BJ (cell line): ENCODE results near the gene VASN. TPM values are rescaled to one million over a fixed set of nuclear protein-coding genes. Genes with fewer than 3 reads are reported as not detected.

Source experiments
- CTCF ChIA-PET: fragments of 350-600 bp; formaldehyde crosslinking; extraction: SDS; loops from one replicate; lab custom pipeline; 2021; ENCODE audit warnings: antibody characterized with exemption, inconsistent platforms; lab: Yijun Ruan, JAX
- POLR2A ChIA-PET: fragments of 300-600 bp; sonication (Branson Sonifier 250); formaldehyde crosslinking; extraction: SDS; loops from one replicate; lab custom pipeline; 2021; ENCODE audit warnings: antibody characterized with exemption; lab: Charles Lee
- DNase-seq: peaks from one replicate; pipeline ENCODE4 v3.0.0-alpha.2; 2011; ENCODE audit warnings: low read depth
- H3K27me3 ChIP-seq: 2 replicates; pipeline ENCODE4 v1.6.0; 2011; ENCODE audit warnings: low read length; ENCODE audit not compliant: control insufficient read depth, insufficient read depth
- H3K36me3 ChIP-seq: 2 replicates; pipeline ENCODE4 v1.5.1; 2011; ENCODE audit warnings: low read length; ENCODE audit not compliant: control insufficient read depth, insufficient read depth
- H3K4me3 ChIP-seq: 2 replicates; pipeline ENCODE4 v1.5.1; 2011; ENCODE audit warnings: low read depth, mild to moderate bottlenecking, control low read depth, low read length
- CTCF ChIP-seq: IDR thresholded peaks from 2 replicates; pipeline ENCODE4 v1.5.1; 2011; ENCODE audit warnings: low read depth, mild to moderate bottlenecking, control low read depth, inconsistent platforms, low read length, moderate library complexity; ENCODE audit not compliant: insufficient read depth
- polyA plus RNA-seq: library from polyadenylated mRNA; depleted of rRNA; stranded (reverse); fragments of >200 nt; gene quantifications from 2 replicates; pipeline ENCODE4 v1.2.3, GENCODE V29; 2011

The VASN gene
- polyA plus RNA-seq, 1 experiment: 71.6 TPM

- Histone ChIP-seq H3K36me3 (peaks cover 18% of the 10 kb centered on the region), H3K27me3 (no peaks in the 10 kb centered on the region), H3K4me3 (no peak overlapping the region)
- CTCF ChIA-PET: interaction anchor here (0.7 to 12.3 kb wide), 6 partner anchors 10 to 201 kb away, joined by 4 to 205 read pairs (median 78); partner anchors contain the start of gene PAM16
- POLR2A ChIA-PET: no interaction called here
- no peak for DNase-seq
- no peak for TF ChIP-seq CTCF
Observed at GRCh38 chr16:4401094-4401501, 29.4 kb downstream of the VASN start.

DNA sequence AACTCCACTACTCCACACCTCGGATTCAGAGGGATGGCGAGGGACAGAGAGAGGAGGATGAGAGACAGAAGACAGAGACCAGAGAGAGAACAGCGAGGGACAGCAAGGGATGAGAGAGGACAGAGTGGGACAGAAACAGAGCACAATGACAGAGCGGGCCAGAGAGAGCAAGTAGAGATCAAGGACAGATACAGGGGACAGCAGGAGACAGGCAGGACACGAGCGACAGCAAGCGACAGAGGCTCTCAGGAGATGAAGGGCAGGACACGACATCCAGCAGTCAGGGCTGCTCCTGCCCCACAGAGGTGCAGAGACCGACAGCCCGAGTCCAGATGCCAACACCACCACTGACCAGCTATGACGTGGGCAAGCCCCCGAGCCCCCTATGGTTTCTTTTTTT is 29.9 kb downstream of the VASN start:
- no peak for TF ChIP-seq CTCF
- Histone ChIP-seq H3K4me3 (no peak overlapping the region), H3K27me3 (no peaks in the 10 kb centered on the region), H3K36me3 (peaks cover 20% of the 10 kb centered on the region)
- POLR2A ChIA-PET: no interaction called here
- no peak for DNase-seq
- CTCF ChIA-PET: interaction anchor here (0.6 to 12.3 kb wide), 18 partner anchors 11 to 430 kb away, joined by 3 to 205 read pairs (median 16); partner anchors contain the start of genes CORO7, PAM16, TFAP4 and VASN

DNA sequence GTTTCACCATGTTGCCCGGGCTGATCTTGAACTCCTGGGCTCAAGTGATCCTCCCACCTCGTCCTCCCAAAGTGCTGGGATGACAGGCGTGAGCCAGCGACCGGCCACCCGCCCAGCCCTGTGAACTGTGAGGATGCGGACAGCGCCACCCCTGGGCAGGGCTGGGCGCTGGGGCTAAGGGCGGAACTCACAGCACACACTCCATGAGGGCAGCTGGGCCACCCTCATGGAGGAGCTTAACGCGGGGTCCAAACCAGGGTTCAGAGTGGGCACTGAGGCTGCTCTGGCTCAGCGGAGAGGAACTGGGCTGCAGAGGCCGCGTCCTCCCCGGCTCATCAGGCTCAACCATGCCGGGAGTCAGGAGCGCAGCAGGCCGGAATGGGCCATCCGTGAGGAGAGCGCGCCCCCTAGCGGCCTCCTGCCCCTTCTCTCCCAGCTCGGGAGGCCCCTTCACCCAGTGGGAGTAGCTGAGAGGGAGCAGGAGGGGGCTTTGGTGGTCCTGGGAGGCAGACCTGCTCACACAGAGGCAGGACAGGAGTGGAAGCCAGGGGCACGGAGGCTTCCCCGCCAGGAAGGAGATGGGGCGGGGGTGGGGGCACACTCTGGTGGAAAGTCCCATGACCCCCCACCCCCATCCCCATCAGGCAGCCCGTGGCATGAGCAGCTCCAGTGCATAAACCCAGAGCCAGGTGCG is 30.9 kb downstream of the VASN start:
- TF ChIP-seq CTCF: peak; percentile 88
- DNase-seq: no peak
- H3K4me3 ChIP-seq: no peak overlapping the region
- H3K36me3 ChIP-seq: peaks cover 23% of the 10 kb centered on the region
- H3K27me3 ChIP-seq: no peaks in the 10 kb centered on the region
- POLR2A ChIA-PET: no interaction called here
- CTCF ChIA-PET: interaction anchor here (0.6 to 12.3 kb wide), 47 partner anchors 10 to 881 kb away, joined by 3 to 205 read pairs (median 6); partner anchors contain the start of genes ANKS3, CORO7, DNAAF8 and PAM16

- CTCF ChIA-PET: interaction anchor here (0.6 to 12.3 kb wide), 44 partner anchors 9 to 882 kb away, joined by 3 to 205 read pairs (median 7); partner anchors contain the start of genes ANKS3, CORO7, DNAAF8 and PAM16
- Histone ChIP-seq H3K4me3 (no peak overlapping the region), H3K27me3 (no peaks in the 10 kb centered on the region), H3K36me3 (peaks cover 23% of the 10 kb centered on the region)
- POLR2A ChIA-PET: no interaction called here
- no peak for TF ChIP-seq CTCF
- DNase-seq: no peak
Observed at GRCh38 chr16:4403133-4403949, 31.7 kb downstream of the VASN start.
